Activated CD4-positive, CD25-positive, alpha-beta regulatory T cell (primary cell): ENCODE results near the gene TMIGD1.
"Not testable (repeated sequence)": the region's sequence is repeated elsewhere in the genome, so short reads cannot be mapped to it uniquely, and the experiment has no call there.

Experiments
- DNase-seq, 4 experiments: peaks; one replicate each; lab custom pipeline; 2025; lab: John Stamatoyannopoulos, UW

Gene TMIGD1

DNA sequence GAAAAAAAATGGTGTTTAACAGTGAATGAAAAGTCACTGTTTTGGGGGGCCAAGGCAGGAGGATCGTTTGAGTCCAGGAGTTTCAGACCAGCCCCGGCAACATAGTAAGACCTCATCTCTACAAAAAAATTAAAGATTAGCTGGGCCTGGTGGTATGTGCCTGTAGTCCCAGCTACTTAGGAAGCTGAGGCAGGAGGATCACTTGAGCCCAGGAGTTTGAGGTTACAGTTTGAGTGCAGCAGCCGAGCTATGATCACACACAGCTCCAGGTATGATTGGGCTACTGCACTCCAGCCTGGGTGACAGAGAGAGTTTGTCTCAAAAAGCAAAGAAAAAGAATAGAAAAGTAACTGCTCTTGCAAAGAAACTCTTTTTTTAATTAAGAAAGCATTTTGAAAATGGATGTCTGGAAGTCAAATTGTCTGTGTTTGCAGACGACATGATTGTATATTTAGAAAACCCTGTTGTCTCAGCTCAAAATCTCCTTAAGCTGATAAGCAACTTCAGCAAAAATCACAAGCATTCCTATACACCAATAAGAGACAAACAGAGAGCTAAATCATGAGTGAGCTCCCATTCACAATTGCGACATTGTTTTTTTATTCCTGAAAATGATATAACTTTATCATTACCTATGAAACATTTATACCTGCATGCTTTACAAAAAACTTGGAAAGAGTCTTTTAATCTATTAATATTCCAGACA, 24.4 kb upstream of the TMIGD1 start:
- DNase-seq, result no peak

DNA sequence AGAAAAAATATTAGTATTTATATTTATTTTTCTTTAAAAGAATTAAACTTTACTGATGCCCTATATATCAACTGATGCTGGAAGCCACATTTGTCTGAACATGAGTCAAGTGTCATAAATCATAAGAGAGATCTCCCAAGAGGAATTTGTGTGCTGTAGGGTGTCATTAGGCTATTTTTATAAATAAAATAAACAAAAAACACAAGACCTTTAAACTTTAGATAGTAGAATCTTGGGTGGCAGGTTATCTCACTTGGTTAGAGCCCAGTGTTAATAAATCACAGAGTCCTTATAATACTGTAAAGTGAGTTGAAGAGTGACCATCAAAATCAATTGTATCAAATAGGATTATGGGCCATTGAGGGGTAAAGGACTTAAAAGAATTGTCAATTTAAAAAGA, 23.6 kb upstream of the TMIGD1 start:
- no peak for DNase-seq

DNA sequence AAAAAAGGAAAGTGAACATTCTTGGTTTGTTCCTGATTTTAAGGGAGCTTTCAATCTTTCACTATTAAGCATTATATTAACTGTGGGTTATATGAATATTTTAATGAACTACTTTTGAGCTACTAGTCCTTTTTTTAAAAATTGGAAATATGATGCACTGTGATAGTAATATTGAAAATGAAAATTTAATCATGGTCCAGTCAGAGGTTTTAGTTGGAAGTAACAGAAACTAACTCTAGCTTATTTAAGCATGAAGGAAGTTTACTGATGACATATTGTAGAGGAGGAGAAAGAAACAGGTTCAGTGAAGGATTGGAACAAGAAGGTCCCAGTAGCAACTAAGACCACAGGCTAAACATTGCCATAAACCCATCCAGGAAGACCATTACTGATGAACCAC, 20.8 kb upstream of the TMIGD1 start:
- DNase-seq, result no peak

DNA sequence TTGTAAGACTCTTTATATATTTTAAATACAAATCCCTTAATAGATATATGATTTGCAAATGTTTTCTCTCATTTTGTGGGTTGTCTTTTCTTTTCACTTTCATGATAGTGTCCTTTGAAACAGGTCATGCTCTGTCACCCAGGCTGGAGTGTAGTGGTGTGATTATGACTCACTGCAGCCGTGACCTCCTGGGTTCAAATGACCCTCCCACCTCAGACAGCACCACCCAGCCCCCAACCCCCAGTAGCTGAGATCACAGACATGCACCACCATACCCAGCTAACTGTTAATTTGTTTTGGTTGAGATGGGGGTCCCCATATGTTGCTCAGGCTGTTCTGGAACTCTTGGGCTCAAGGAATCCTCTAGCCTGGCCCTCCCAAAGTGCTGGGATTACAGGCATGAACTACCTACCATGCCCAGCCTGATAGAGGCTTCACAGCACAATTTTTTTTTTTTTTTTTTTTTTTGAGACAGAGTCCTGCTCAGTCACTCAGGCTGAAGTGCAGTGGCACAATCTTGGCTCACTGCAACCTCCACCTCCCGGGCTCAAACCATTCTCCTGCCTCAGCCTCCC, 18.5 kb upstream of the TMIGD1 start:
- no peak for DNase-seq

DNA sequence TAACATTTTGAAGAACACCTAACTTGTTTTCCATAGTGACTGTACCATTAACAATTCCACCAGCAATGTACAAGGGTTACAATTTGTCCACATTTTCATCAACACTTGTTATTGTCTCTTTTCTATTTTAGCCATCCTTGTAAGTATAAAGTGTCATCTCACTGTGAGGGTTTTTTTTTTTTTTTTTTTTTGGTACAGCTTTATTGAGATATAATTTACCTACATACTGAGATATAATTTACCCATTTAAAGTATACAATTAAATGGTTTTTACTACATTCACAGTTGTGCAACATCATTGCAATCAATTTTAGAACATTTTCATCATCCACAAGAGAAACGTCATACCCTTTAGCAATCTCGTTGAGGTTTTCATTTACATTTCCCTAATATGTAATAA, 17.9 kb upstream of the TMIGD1 start:
- DNase-seq, result no peak

DNA sequence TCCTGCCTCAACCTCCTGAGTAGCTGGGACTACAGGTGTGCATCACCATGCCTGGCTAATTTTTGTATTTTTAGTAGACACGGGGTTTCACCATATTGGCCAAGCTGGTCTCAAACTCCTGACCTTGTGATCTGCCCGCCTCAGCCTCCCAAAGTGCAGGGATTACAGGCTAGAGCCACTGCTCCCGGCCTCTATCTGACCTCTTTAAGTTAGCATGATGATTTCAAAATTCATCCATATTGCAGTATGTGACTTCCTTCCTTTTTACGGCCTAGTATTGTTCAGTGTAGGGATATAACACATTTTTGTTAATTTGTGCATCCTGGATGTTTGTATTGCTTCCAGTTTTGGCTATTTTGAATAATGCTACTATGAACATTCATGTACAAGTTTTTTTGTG, 17.4 kb upstream of the TMIGD1 start:
- not testable (repeated sequence) for DNase-seq

DNA sequence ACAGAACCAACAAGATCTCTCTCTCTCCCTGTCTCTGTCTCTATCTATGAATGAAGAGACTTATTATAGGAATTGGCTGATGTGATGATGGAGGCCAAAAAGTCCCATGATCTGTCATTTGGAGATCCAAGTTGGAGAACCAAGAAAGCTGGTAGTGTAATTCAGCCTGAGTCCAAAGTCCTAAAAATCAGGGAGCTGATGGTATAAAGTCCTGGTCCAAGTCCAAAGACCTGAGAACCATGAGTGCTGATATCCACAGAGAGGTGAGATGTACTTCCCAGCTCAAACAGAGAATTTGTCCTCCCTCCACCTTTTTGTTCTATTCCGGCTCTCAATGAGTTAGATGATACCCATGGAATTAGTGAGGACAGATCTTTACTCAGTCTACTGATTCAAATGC, 15.4 kb upstream of the TMIGD1 start:
- DNase-seq, result no peak

DNA sequence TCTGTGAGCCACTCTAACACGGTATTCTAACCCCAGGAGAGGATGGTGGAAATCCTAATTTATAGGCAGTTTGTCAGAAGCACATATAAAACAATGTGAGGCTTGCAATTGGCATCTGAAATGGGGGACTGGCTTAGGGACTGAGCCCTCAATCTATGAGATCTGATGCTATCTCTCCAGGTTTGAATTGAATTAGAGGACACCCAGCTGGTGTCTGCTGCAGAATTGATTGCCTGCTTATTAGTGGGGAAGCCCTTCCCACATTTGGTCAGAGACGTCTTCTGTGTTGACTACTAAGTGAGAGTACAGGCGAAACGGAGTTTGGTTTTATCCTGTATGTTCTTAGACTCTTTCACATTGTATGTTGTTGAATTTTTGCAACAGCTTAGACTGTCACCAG, 13.6 kb upstream of the TMIGD1 start:
- DNase-seq, result no peak

DNA sequence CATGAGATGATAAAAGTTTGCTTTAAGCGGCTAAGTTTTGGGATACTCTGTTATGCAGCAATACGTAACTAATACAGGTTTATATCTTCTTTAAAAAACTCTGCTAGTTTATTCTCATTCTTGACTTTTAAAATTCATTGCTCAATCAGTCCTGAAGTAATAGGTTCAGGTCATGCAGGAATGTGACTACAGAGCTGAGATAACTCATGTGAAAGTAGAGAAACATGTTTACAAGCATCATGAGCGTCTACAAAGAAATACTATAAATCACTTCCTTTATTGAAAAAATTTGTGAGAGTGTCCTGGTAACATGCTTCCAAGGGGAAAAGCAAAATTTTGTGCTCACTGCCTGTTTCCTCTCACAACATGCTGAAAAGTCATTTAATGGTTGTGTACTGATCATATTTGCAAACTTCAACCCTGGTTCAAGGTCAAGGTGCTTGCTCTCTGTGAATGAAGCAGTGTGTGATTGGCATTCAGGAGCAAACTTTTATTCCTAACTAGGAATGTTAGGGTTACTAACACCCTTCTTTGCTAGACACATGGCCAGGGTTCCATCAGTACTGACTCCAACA, 12.5 kb upstream of the TMIGD1 start:
- DNase-seq, result no peak

DNA sequence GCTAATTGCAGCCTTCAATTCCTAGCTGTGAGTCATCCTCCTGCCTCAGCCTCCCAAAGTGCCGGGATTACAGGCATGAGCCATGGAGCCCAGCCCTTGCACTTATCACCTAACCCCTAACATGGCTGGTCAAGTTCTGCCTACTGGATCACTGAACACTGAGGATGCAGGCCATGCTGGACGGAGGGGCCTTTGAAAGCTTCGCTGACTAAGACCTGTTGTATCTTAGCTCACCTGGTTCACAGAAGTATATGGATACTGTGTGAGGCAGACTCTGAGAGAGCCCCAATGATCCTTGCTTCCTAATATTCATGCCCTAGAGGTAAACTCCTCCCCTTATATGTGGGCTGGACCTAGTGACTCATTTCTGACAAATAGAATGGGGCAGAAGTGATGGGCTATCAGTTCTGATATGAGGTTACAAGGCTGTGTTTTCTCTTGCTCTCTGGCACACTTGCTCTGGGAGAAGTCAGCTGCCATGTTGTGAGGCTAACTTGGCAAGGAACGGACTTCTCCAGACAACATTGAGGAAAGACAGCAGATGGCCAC, 11.7 kb upstream of the TMIGD1 start:
- DNase-seq, result no peak

DNA sequence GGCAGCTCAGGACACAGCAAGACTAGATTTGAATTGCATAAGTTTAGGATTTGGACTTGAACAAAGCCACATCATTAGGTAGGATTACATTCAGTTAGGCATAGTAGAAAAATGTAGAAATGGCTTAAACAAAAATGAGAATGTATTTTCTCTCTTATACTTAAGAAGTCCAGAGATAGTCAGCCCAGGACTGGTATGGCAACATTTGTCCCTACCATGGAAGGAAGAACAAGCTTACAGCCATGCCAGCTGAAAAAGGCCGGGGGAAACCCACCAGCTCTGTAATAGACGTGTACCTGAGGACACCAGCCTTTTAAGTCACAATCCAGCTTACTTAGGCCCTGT, 11.2 kb upstream of the TMIGD1 start:
- DNase-seq, result no peak

DNA sequence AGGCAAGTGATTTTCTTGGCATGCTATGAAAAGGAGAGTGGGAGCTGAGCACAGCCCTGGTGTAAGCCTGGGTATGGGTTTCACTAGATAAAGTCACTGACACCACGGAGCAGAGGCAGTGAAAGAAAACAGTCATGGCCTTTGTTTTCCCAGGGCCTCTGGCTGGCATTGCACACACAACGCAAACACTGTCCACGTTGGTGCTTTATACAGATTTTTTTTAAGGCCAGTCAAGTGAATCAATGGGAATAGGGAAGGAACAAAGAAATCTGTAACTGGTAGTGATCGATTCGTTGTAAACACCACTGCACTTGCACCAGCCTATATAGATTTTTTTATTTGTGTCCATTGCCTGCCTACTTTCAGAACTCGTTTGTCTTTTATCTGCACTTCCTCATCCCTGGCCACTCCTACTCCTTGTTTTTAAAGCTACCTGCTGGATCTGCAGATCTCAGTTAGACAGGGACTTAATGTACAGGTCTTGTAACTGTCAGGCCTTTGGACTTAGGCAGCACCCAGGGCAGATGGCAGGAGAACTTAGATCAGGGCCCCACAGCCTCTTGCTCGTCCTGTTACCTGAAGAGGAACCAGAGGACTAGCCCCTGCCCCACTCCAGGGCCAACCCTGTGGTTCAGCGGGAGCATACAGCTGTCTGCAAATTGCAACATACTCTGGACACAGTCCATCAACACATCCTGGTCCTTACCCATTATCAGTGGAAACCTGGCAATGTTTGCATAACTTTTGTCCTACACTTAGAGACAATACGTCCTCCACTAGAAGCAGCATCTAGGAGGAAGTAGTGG, 10.6 kb upstream of the TMIGD1 start:
- no peak for DNase-seq

DNA sequence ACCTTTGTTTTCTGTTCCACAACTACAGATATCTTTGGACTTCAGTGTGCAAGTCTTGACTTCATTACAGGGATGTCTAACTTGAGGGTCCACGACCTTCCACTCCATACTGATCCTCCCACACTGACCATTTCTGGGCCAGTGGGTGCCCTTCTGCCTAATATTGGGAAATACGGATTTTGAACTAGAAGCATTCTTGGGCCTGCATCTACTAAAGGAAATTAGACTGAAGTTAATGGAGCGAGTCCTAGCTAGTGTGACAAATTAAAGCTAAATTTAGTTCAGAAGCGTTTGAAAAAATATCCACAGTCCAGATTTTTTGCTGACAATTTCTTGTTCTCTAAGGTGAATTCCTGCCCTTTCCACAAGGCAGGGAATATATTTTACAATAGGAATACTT, 9.9 kb upstream of the TMIGD1 start:
- no peak for DNase-seq

DNA sequence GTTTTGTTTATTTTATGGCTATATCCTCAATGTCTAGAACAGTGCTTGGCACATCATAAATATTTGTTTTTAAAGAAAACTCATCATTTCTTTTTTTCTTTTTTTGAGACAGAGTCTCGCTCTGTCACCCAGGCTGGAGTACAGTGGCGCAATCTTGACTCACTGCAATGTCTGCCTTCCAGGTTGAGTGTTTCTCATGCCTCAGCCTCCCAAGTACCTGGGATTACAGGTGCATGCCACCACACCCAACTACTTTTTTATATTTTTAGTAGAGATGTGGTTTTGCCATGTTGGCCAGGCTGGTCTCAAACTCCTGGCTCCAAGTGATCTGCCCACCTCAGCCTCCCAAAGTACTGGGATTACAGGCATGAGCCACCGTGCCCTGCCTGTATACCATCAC, 9.4 kb upstream of the TMIGD1 start:
- not testable (repeated sequence) for DNase-seq

DNA sequence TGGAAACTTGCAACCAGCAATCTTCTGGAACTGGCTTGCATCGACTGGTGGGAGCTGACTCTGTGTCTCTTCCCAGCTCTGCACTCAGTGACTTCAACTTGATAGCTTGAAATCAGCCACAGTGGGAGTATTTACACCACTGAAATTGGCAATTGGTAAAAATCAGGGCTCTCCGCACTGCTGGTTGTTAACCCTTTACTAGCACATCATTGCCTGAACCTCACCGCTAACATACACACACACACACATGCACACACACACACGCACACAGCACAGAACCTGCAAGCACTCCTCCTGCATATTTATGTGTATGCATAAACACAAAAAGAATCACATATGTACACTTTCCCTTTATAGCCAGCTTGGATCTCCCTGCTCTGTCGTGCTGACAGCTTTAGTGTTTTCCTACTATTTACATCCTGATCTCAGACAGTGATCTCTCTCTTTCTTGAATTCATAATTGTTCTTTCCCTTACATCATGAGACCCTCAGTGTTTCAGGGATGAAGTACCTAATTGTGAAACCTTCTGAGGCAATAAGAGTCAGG, 7.9 kb upstream of the TMIGD1 start:
- DNase-seq, result no peak

DNA sequence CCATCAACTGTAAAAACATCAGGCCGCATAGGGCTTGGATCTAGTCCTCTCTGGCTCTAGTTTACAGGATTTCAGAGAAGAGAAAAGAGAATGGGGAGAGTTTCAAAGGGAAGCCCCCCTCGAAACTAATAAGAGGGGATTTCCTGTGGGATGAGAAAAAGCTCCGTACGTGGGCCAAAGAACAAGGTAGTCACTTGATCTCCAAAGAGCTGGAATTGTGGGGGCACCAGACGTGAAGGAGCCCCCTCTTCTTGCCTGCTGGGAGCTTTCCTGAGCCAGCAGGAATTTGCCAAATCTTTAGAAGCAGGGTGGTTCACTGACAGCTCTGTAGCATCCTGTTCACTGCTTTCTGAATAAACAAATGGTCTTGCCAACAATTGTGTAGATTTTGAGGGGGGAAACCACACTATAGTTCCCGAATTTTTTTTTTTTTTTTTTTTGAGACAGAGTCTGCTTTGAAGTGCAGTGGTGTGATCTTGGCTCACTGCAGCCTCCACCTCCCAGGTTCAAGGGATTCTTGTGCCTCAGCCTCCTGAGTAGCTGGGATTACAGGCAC, 7.0 kb upstream of the TMIGD1 start:
- no peak for DNase-seq

DNA sequence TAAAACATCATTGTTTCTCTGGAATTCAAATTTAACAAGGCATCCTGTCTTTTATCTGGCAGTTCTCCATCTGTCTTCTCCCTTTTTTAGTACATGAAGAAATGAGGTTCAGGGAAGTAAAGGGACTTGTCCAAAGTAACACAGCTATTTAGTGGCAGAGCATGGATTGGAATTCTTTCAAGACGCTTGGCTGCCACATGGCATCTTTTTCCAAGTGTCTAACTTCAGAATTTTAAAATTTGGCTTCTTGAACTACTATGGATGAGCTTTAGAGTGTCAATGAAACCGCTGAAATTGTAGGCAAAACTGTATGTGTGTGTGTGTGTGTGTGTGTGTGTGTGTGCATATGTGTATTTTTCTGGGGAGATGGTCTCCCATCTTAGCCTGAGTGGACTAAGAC, 5.2 kb upstream of the TMIGD1 start:
- DNase-seq, result no peak

DNA sequence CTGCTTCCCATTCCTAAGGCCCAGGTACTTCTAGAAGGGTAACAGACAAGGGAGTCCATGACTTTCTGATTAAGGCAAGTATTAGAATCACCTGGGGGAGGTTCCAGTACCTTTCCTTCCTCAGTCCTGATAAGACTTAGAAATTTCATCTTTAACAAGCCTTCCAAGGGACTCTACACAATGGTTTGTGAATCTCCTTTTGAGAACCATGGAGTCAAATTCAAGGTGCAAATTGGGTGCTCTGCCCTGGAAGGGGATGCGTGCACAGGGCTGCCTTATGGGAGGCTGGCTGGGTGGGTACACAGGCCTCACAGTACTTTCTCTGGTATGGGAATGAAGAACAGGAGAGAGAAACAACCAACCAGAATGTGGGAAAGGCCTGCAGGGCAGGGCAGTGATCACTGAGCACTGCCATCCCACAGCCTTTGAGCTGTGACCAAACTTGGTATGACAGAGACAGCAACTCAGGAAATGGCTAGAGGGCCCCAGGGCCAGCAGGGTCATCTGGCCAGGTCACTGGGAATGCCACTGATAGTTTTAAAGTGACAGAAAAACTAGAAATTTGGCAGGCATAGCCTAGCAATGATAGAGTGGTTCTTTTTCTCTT, 3.6 kb upstream of the TMIGD1 start:
- no peak for DNase-seq

DNA sequence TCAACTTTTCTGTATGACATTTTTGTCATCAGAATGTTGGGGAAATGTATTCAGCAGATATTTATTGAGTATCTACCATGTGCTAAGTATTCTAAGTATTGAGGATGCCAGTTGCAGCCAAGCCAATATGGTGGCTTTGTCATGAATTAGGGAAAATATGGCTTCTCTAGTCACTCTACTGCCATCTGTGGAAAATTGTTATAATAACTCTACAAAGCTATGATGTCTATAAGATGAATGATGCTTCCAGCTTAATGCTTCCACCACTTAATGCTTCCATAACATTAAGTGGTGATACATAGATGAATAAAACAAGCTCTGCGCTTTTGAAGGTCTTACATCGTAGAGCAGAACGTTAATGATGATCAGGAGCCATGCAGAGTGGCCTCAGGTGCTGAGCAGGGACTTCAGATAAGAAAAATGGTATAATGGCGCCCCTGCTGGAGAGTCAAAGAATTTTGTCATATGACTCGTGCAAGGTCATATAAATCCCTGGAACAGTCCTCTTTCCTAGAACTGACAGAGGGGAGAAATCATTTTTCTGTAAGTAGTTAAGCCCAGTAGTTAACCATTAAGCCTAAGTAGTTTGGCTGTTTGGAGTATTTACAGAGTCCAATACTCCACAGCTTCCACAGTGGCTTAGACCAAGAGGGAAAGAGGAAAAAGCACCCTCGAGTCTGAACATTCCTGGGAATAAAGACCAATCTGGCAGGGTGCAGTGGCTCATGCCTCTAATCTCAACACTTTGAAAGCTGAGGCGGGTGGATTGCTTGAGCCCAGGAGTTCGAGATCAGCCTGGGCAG, 2.7 kb upstream of the TMIGD1 start:
- DNase-seq, result peak in 3 of 4 experiments; percentile 28 to 40 (median 29)

DNA sequence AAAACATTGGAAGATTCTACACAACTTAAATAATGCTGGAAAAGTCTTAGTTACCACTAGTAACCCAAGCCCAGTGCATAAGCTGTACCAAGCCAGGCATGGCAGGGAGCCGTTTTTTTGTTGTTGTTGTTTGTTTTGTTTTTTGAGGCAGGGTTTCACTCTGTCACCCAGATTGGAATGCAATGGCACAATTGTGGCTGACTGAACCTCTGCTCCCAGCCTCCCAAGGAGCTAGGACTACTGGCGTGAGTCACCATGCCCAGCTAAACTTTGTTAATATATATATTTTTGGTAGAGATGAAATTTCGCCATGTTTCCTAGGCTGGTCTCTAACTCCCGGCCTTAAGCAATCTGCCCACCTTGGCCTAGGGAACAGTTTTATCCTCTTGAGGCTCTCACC, 564 bp upstream of the TMIGD1 start:
- DNase-seq, result no peak

DNA sequence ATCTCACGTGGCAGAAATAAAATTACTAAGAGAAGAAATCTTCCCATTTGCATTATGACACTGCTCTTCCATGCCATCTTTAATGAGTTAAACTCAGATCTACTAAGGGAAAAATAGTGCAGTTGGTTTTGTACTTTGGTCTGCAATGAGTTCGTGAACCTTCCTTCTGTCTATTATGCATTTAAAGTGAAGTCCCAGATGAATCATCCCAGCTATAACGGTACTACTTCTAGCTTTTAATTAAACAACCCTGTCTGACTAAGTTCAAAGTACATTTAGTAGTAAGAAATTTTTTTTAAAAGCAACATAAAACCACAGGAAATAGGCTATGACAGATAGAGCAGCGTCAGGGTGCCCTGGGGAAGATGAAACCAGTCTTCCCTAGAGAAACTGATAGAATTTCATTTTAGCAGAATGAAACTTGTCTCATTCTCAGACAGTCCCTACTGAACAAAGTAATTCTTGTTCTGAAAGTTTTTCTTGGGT, 1.8 kb downstream of the TMIGD1 start:
- peak in 1 of 4 experiments; percentile 7 for DNase-seq
